Measurements from ENCODE around the gene EPHX1.
"Not testable (repeated sequence)": the region's sequence is repeated elsewhere in the genome, so short reads cannot be mapped to it uniquely, and the experiment has no call there.

DNA sequence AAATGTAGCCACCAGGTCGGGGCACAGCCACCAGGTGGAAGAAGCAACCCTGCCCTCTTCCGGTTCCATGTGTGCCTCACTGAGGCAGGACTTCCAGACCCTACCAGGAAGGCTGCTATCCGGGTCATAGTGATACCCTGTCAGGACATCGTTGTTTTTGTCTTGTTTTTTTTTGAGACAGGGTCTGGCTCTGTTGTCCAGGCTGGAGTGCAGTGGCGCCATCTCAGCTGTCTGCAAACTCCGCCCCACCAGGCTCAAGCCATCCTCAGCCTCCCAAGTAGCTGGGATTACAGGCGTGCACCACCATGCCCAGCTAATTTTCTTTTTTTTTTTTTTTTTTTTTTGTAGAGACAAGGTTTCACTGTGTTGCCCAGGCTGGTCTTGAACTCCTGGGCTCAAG, 5.2 kb downstream of the EPHX1 start:
- TF ChIP-seq, protein P1, sequence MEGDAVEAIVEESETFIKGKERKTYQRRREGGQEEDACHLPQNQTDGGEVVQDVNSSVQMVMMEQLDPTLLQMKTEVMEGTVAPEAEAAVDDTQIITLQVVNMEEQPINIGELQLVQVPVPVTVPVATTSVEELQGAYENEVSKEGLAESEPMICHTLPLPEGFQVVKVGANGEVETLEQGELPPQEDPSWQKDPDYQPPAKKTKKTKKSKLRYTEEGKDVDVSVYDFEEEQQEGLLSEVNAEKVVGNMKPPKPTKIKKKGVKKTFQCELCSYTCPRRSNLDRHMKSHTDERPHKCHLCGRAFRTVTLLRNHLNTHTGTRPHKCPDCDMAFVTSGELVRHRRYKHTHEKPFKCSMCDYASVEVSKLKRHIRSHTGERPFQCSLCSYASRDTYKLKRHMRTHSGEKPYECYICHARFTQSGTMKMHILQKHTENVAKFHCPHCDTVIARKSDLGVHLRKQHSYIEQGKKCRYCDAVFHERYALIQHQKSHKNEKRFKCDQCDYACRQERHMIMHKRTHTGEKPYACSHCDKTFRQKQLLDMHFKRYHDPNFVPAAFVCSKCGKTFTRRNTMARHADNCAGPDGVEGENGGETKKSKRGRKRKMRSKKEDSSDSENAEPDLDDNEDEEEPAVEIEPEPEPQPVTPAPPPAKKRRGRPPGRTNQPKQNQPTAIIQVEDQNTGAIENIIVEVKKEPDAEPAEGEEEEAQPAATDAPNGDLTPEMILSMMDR (IDR thresholded peaks at IDR 0.05): not testable (repeated sequence)
- not testable (repeated sequence) for TF ChIP-seq POLR2A (IDR thresholded peaks at IDR 0.05)

Measured in Peyer's patch (tissue), 4 donors.